H9 (cell line): ENCODE measurements around the gene SNCB. TPM values are rescaled to one million over a fixed set of nuclear protein-coding genes. Genes with fewer than 3 reads are reported as not detected.

ENCODE experiments used
- DNase-seq: peaks from one replicate; pipeline ENCODE4 v3.0.0-alpha.2; 2017
- H2AFZ ChIP-seq: one replicate; pipeline ENCODE4 v1.6.1; 2013; ENCODE audit warnings: mild to moderate bottlenecking, low read length, control low read depth, moderate library complexity
- H2AK5ac ChIP-seq: 2 replicates; pipeline ENCODE4 v1.6.1; 2013; ENCODE audit warnings: low read length, control low read depth, mixed read lengths; ENCODE audit not compliant: insufficient read length
- H2BK120ac ChIP-seq: one replicate; pipeline ENCODE4 v1.6.1; 2013; ENCODE audit warnings: low read depth, mild to moderate bottlenecking, low read length, control low read depth, inconsistent platforms; ENCODE audit not compliant: poor library complexity, severe bottlenecking
- H2BK12ac ChIP-seq: 2 replicates; pipeline ENCODE4 v1.6.1; 2013; ENCODE audit warnings: low read length, control low read depth, mixed read lengths, low read depth; ENCODE audit not compliant: insufficient read length
- H2BK15ac ChIP-seq: 2 replicates; pipeline ENCODE4 v1.6.1; 2013; ENCODE audit warnings: low read depth, low read length, control low read depth
- H2BK20ac ChIP-seq: one replicate; pipeline ENCODE4 v1.6.1; 2013; ENCODE audit warnings: low read depth, mild to moderate bottlenecking, low read length, control low read depth, inconsistent platforms; ENCODE audit not compliant: poor library complexity, severe bottlenecking
- H2BK5ac ChIP-seq: 2 replicates; pipeline ENCODE4 v1.6.1; 2013; ENCODE audit warnings: low read length, control low read depth, mixed read lengths; ENCODE audit not compliant: insufficient read length
- H3K14ac ChIP-seq: 2 replicates; pipeline ENCODE4 v1.6.1; 2013; ENCODE audit warnings: low read length, control low read depth; ENCODE audit not compliant: insufficient read depth
- H3K18ac ChIP-seq: 2 replicates; pipeline ENCODE4 v1.6.1; 2013; ENCODE audit warnings: low read depth, mild to moderate bottlenecking, mixed read lengths, low read length, control low read depth; ENCODE audit not compliant: insufficient read length
- H3K23ac ChIP-seq: 2 replicates; pipeline ENCODE4 v1.6.1; 2013; ENCODE audit warnings: low read length, control low read depth, mixed read lengths, low read depth; ENCODE audit not compliant: insufficient read length
- H3K23me2 ChIP-seq: 2 replicates; pipeline ENCODE4 v1.6.1; 2013; ENCODE audit warnings: low read depth, mild to moderate bottlenecking, mixed read lengths, low read length, control low read depth; ENCODE audit not compliant: insufficient read length, poor library complexity, severe bottlenecking
- H3K27ac ChIP-seq: 2 replicates; pipeline ENCODE4 v1.5.1; 2013; ENCODE audit warnings: low read length, control low read depth, mixed read lengths, low read depth; ENCODE audit not compliant: insufficient read length
- H3K27me3 ChIP-seq: 2 replicates; pipeline ENCODE4 v1.6.1; 2013; ENCODE audit warnings: low read length, control low read depth, inconsistent platforms; ENCODE audit not compliant: insufficient read depth
- H3K4ac ChIP-seq: 2 replicates; pipeline ENCODE4 v1.6.1; 2013; ENCODE audit warnings: low read depth, mild to moderate bottlenecking, control low read depth, inconsistent platforms, low read length, moderate library complexity
- H3K4me1 ChIP-seq: 2 replicates; pipeline ENCODE4 v1.6.1; 2013; ENCODE audit warnings: low read length, control low read depth, inconsistent platforms; ENCODE audit not compliant: insufficient read depth
- H3K4me2 ChIP-seq: 2 replicates; pipeline ENCODE4 v1.6.1; 2013; ENCODE audit warnings: low read length, control low read depth, mixed read lengths; ENCODE audit not compliant: insufficient read length, insufficient read depth
- H3K56ac ChIP-seq: 2 replicates; pipeline ENCODE4 v1.6.1; 2013; ENCODE audit warnings: low read depth, mild to moderate bottlenecking, mixed read lengths, low read length, control low read depth; ENCODE audit not compliant: insufficient read length
- H3K79me1 ChIP-seq: 2 replicates; pipeline ENCODE4 v1.6.1; 2013; ENCODE audit warnings: low read depth, mild to moderate bottlenecking, moderate library complexity, low read length, control low read depth, inconsistent platforms; ENCODE audit not compliant: insufficient read depth, poor library complexity, severe bottlenecking
- H3K79me2 ChIP-seq: 2 replicates; pipeline ENCODE4 v1.6.1; 2013; ENCODE audit warnings: low read length, control low read depth, inconsistent platforms; ENCODE audit not compliant: insufficient read depth
- H3K9ac ChIP-seq: 2 replicates; pipeline ENCODE4 v1.6.1; 2013; ENCODE audit warnings: low read length, control low read depth, mixed read lengths; ENCODE audit not compliant: insufficient read length; ENCODE audit errors: extremely low read depth
- H3K9me3 ChIP-seq: one replicate; pipeline ENCODE4 v1.6.1; 2013; ENCODE audit warnings: low read depth, low read length, inconsistent platforms; ENCODE audit not compliant: control insufficient read depth
- H3T11ph ChIP-seq: one replicate; pipeline ENCODE4 v1.6.1; 2013; ENCODE audit warnings: mild to moderate bottlenecking, low read length, control low read depth, inconsistent platforms
- H4K20me1 ChIP-seq: one replicate; pipeline ENCODE4 v1.6.1; 2013; ENCODE audit not compliant: control insufficient read depth, insufficient read length, insufficient read depth
- H4K5ac ChIP-seq: 2 replicates; pipeline ENCODE4 v1.6.1; 2013; ENCODE audit warnings: low read depth, mild to moderate bottlenecking, mixed read lengths, low read length, control low read depth; ENCODE audit not compliant: insufficient read length
- H4K8ac ChIP-seq: replicated peaks from 2 replicates; pipeline ENCODE4 v1.6.1; 2013; ENCODE audit warnings: low read length, control low read depth, mixed read lengths, low read depth; ENCODE audit not compliant: insufficient read length
- H4K91ac ChIP-seq: 2 replicates; pipeline ENCODE4 v1.6.1; 2013; ENCODE audit warnings: low read depth, mild to moderate bottlenecking, moderate library complexity, mixed read lengths, low read length, control low read depth; ENCODE audit not compliant: insufficient read length
- H3K27ac Mint-ChIP-seq, 3 experiments: 2 replicates in 2 of 3; 3 replicates in 1 of 3; pipeline ENCODE4 v1.8.0; 2020 to 2021; ENCODE audit warnings: mixed read lengths in 3 of 3, mild to moderate bottlenecking in 1 of 3, moderate library complexity in 1 of 3
- H3K27me3 Mint-ChIP-seq: 2 replicates; pipeline ENCODE4 v1.8.0; 2021; ENCODE audit warnings: low read depth, mild to moderate bottlenecking, moderate library complexity, mixed read lengths
- H3K36me3 Mint-ChIP-seq, 3 experiments: 2 replicates in 2 of 3; 3 replicates in 1 of 3; pipeline ENCODE4 v1.8.0; 2020 to 2021; ENCODE audit warnings: low read depth in 3 of 3, mixed read lengths in 3 of 3; ENCODE audit not compliant: insufficient read depth in 1 of 3
- H3K4me1 Mint-ChIP-seq, 2 experiments: 2 replicates each; pipeline ENCODE4 v1.8.0; 2020; ENCODE audit warnings: mixed read lengths in 2 of 2
- H3K4me3 Mint-ChIP-seq, 2 experiments: 2 replicates in 1 of 2; 3 replicates in 1 of 2; pipeline ENCODE4 v1.8.0; 2020 to 2021; ENCODE audit warnings: mild to moderate bottlenecking in 2 of 2, mixed read lengths in 2 of 2, moderate library complexity in 1 of 2
- H3K9me3 Mint-ChIP-seq, 2 experiments: 2 replicates in 1 of 2; 3 replicates in 1 of 2; pipeline ENCODE4 v1.8.0; 2020; ENCODE audit warnings: mild to moderate bottlenecking in 2 of 2, mixed read lengths in 2 of 2, moderate library complexity in 1 of 2
- CTCF ChIP-seq: fragments of 200-600 bp; sonication (generic); conservative IDR thresholded peaks from 3 replicates; pipeline ENCODE4 v1.8.0; 2021; ENCODE audit warnings: antibody characterized with exemption, mild to moderate bottlenecking
- WGBS: extraction: QIAGEN DNeasy Blood & Tissue Kit; methylation state at CpG from one replicate; pipeline ENCODE4 v1.1.7; 2013; ENCODE audit warnings: missing lambda C conversion rate, low lambda C conversion rate, mixed read lengths; ENCODE audit not compliant: insufficient read length; ENCODE audit errors: extremely low coverage; 5-methylcytosine and 5-hydroxymethylcytosine counted together
- total RNA-seq: library from RNA; stranded (reverse); gene quantifications from 2 replicates; pipeline ENCODE4 v1.2.1, GENCODE V29; 2021

Gene SNCB
- total RNA-seq, 1 experiment from 2014 or later, result 3.5 TPM

- no peak for DNase-seq
- peaks cover 9% of the 10 kb centered on the region for H3K27me3 Mint-ChIP-seq
Measured at GRCh38 chr5:176673651-176674583, 43.6 kb upstream of the SNCB start.

More at GRCh38 chr5:176673651-176674583, 43.6 kb upstream of the SNCB start:
- H4K20me1 ChIP-seq, result no peaks in the 10 kb centered on the region
- H3K4ac ChIP-seq, result no peak overlapping the region
- H3K9ac ChIP-seq, result no peak overlapping the region
- no peak overlapping the region for H4K5ac ChIP-seq
- TF ChIP-seq CTCF, result no peak
- H4K91ac ChIP-seq, result no peak overlapping the region
- no peak overlapping the region for H3K4me2 ChIP-seq
- H3K56ac ChIP-seq, result no peak overlapping the region
- H3K79me1 ChIP-seq, result no peaks in the 10 kb centered on the region
- Mint-ChIP-seq H3K9me3 (no peaks in the 10 kb centered on the region), H3K27ac (peak overlapping the region in 1 of 3 experiments; percentile 77; a peak in 1 of 7 replicates), H3K36me3 (no peaks in the 10 kb centered on the region), H3K4me3 (no peak overlapping the region), H3K4me1 (peaks cover 26 to 43% of the 10 kb centered on the region in 2 experiments)
- no peaks in the 10 kb centered on the region for H3K23me2 ChIP-seq
- H3K23ac ChIP-seq, result no peak overlapping the region
- no peak overlapping the region for H3K14ac ChIP-seq
- H3K79me2 ChIP-seq, result no peaks in the 10 kb centered on the region
- H3T11ph ChIP-seq, result no peak overlapping the region
- H2BK12ac ChIP-seq, result no peak overlapping the region
- H2BK5ac ChIP-seq, result no peak overlapping the region
- H3K4me1 ChIP-seq, result peaks cover 4% of the 10 kb centered on the region; the same call in 1 of the 2 replicates
- H2AK5ac ChIP-seq, result no peak overlapping the region
- H4K8ac ChIP-seq, result no peak overlapping the region
- no peak overlapping the region for H2AFZ ChIP-seq
- WGBS, result no CpG with 5 or more reads among the region's 18 CpGs
- no peak overlapping the region for H2BK15ac ChIP-seq
- H3K9me3 ChIP-seq, result no peaks in the 10 kb centered on the region
- no peak overlapping the region for H3K18ac ChIP-seq
- no peak overlapping the region for H2BK20ac ChIP-seq
- H3K27me3 ChIP-seq, result no peaks in the 10 kb centered on the region
- H2BK120ac ChIP-seq, result no peak overlapping the region
- no peak overlapping the region for H3K27ac ChIP-seq
